Keratinocyte (primary cell): Measurements from ENCODE around the gene GARIN3. TPM values are rescaled to one million over a fixed set of nuclear protein-coding genes. Genes with fewer than 3 reads are reported as not detected.

Experiments used
- DNase-seq: peaks from one replicate; pipeline ENCODE4 v3.0.0-alpha.2; 2011; ENCODE audit warnings: low read depth, missing footprints, low spot score
- FAIRE-seq: peaks from 2 replicates; lab custom pipeline; 2011; peaks lifted over from hg19 to GRCh38; lab: Jason Lieb, UNC
- H2AFZ ChIP-seq: 2 replicates; pipeline ENCODE4 v1.6.0; 2012; ENCODE audit warnings: low read length, control low read depth, inconsistent platforms; ENCODE audit not compliant: control insufficient read depth
- H3K27ac ChIP-seq: 2 replicates; pipeline ENCODE4 v1.5.1; 2011; ENCODE audit warnings: low read length; ENCODE audit not compliant: control insufficient read depth, insufficient read depth
- H3K27me3 ChIP-seq: 3 replicates; pipeline ENCODE4 v1.6.0; 2011; ENCODE audit warnings: low read length; ENCODE audit not compliant: control insufficient read depth, insufficient read depth; ENCODE audit errors: extremely low read depth
- H3K36me3 ChIP-seq, 2 experiments: 2 replicates in 1 of 2; 3 replicates in 1 of 2; pipeline ENCODE4 v1.5.1; 2011; ENCODE audit warnings: low read length in 2 of 2, mild to moderate bottlenecking in 1 of 2; ENCODE audit not compliant: control insufficient read depth in 2 of 2, insufficient read depth in 2 of 2; ENCODE audit errors: extremely low read depth in 1 of 2
- H3K4me1 ChIP-seq: 3 replicates; pipeline ENCODE4 v1.5.1; 2011; ENCODE audit warnings: low read length; ENCODE audit not compliant: control insufficient read depth, insufficient read depth; ENCODE audit errors: extremely low read depth
- H3K4me2 ChIP-seq: 3 replicates; pipeline ENCODE4 v1.6.0; 2011; ENCODE audit warnings: low read depth, low read length; ENCODE audit not compliant: control insufficient read depth, insufficient read depth; ENCODE audit errors: extremely low read depth
- H3K4me3 ChIP-seq, 3 experiments: fragments of 200-600 bp in 1 of 3; sonication (generic) in 1 of 3; 2 replicates in 2 of 3; 3 replicates in 1 of 3; pipeline ENCODE4 v1.5.1; 2011 to 2016; ENCODE audit warnings: low read length in 3 of 3, mild to moderate bottlenecking in 3 of 3, control low read depth in 2 of 3, inconsistent platforms in 1 of 3, low read depth in 1 of 3, mixed read lengths in 1 of 3, mixed run types in 1 of 3, moderate library complexity in 1 of 3; ENCODE audit not compliant: control insufficient read depth in 2 of 3, insufficient read depth in 2 of 3; ENCODE audit errors: extremely low read depth in 1 of 3
- H3K79me2 ChIP-seq: 2 replicates; pipeline ENCODE4 v1.6.0; 2012; ENCODE audit warnings: low read length; ENCODE audit not compliant: control insufficient read depth, insufficient read depth
- H3K9ac ChIP-seq: 3 replicates; pipeline ENCODE4 v1.6.0; 2011; ENCODE audit warnings: low read length; ENCODE audit not compliant: control insufficient read depth, insufficient read depth; ENCODE audit errors: extremely low read depth
- H3K9me1 ChIP-seq: 3 replicates; pipeline ENCODE4 v1.6.0; 2011; ENCODE audit warnings: low read length; ENCODE audit not compliant: control insufficient read depth, insufficient read depth; ENCODE audit errors: extremely low read depth
- H3K9me3 ChIP-seq: 2 replicates; pipeline ENCODE4 v1.5.1; 2012; ENCODE audit warnings: low read depth, low read length; ENCODE audit not compliant: control insufficient read depth
- H4K20me1 ChIP-seq: 3 replicates; pipeline ENCODE4 v1.6.0; 2011; ENCODE audit warnings: low read length; ENCODE audit not compliant: control insufficient read depth, insufficient read depth; ENCODE audit errors: extremely low read depth
- CTCF ChIP-seq, 3 experiments: IDR thresholded peaks in 1 of 3; conservative IDR thresholded peaks in 1 of 3; optimal IDR thresholded peaks in 1 of 3; 2 replicates in 2 of 3; 3 replicates in 1 of 3; pipeline versions ENCODE3 to v1.5.1; 2011; ENCODE audit warnings: low read length in 3 of 3, mild to moderate bottlenecking in 3 of 3, moderate library complexity in 2 of 3, control low read depth in 1 of 3, inconsistent platforms in 1 of 3; ENCODE audit not compliant: insufficient read depth in 2 of 3; ENCODE audit errors: extremely low read depth in 1 of 3
- EZH2 ChIP-seq: IDR thresholded peaks from one replicate; pipeline ENCODE4 v1.6.1; 2012; ENCODE audit warnings: inconsistent platforms, mild to moderate bottlenecking, low read length, moderate library complexity
- dilution Hi-C: fragments of 300-500 bp; cut with MboI; formaldehyde crosslinking; loops from one replicate; pipeline ENCODE4 v1.7.0; 2020; ENCODE audit warnings: low sequenced_read_pairs; ENCODE audit not compliant: extremely low pct_ligation_motif_present
- polyA plus RNA-seq, 5 experiments: library from polyadenylated mRNA; depleted of rRNA in 3 of 5; stranded (reverse) in 3 of 5; stranded (forward) in 1 of 5; unstranded in 1 of 5; fragments of >200 nt; gene quantifications; 1 replicate in 1 of 5; 2 replicates in 3 of 5; 3 replicates in 1 of 5; pipeline versions ENCODE4 v1.2.1 to v1.2.3, GENCODE V29; 2011 to 2012; ENCODE audit warnings: missing spikeins in 2 of 5, low read depth in 1 of 5, low replicate concordance in 1 of 5

Gene GARIN3
- polyA plus RNA-seq, 1 donor (not counting 4 experiments of a cell fraction or from before 2014, with no cell fraction given), result not detected

DNA sequence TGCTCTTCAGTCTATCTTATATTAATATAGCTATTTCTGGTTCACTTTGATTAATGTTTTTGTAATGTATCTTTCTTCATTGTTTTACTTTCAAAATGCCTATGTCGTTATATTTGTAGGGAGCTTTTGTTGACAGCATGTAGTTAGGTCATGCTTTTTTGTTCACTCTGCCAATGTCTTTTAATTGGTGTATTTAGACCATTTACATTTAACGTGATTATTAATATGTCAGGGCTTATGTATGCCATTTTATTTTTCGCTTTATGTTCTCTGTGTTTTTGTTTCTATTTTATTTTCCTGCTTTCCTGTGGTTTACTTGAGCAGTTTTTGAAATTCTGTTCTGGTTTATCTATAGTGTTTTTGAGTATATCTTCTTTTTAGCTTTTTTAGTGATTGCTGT, 10.8 kb downstream of the GARIN3 start:
- dilution Hi-C loops, result no loop called here
- H3K9me3 ChIP-seq, result no peaks in the 10 kb centered on the region
- no peak overlapping the region for H3K4me2 ChIP-seq
- TF ChIP-seq EZH2 (no peak), CTCF (optimal IDR thresholded peaks at IDR 0.05 in 1 of 3, IDR thresholded peaks at IDR 0.05 in 1 of 3, conservative IDR thresholded peaks at IDR 0.05 in 1 of 3; ENCODE audit: extremely low read depth in 1 of 3, insufficient read depth in 2 of 3, low read length in 3 of 3) (no peak)
- no peaks in the 10 kb centered on the region for H3K4me1 ChIP-seq
- no peaks in the 10 kb centered on the region for H3K9me1 ChIP-seq
- no peaks in the 10 kb centered on the region for H3K79me2 ChIP-seq
- no peak for FAIRE-seq
- no peak overlapping the region for H2AFZ ChIP-seq
- no peaks in the 10 kb centered on the region for H3K27me3 ChIP-seq
- no peaks in the 10 kb centered on the region for H3K36me3 ChIP-seq
- no peak overlapping the region for H3K27ac ChIP-seq
- no peaks in the 10 kb centered on the region for H4K20me1 ChIP-seq
- no peak overlapping the region for H3K4me3 ChIP-seq
- DNase-seq, result no peak
- no peak overlapping the region for H3K9ac ChIP-seq

- FAIRE-seq (no peak), DNase-seq (no peak)
- Histone ChIP-seq H3K27ac (no peak overlapping the region), H3K27me3 (no peaks in the 10 kb centered on the region), H2AFZ (no peak overlapping the region), H3K4me3 (no peak overlapping the region), H3K36me3 (no peaks in the 10 kb centered on the region), H3K79me2 (no peaks in the 10 kb centered on the region), H3K9me3 (no peaks in the 10 kb centered on the region), H4K20me1 (no peaks in the 10 kb centered on the region), H3K9ac (no peak overlapping the region), H3K4me2 (no peak overlapping the region), H3K4me1 (no peaks in the 10 kb centered on the region), H3K9me1 (no peaks in the 10 kb centered on the region)
- dilution Hi-C loops, result no loop called here
- TF ChIP-seq CTCF (optimal IDR thresholded peaks at IDR 0.05 in 1 of 3, IDR thresholded peaks at IDR 0.05 in 1 of 3, conservative IDR thresholded peaks at IDR 0.05 in 1 of 3; ENCODE audit: extremely low read depth in 1 of 3, insufficient read depth in 2 of 3, low read length in 3 of 3) (no peak), EZH2 (no peak)
Observed at GRCh38 chr5:157150995-157151394, 15.1 kb downstream of the GARIN3 start.
